GM06990 (cell line): ENCODE results near the gene SEC11C.

ENCODE experiments used
- DNase-seq: peaks from one replicate; pipeline ENCODE4 v3.0.0-alpha.2; 2011; ENCODE audit not compliant: insufficient read length; ENCODE audit errors: extremely low read depth
- H3K27me3 ChIP-seq: replicated peaks from 2 replicates; pipeline ENCODE4 v1.6.0; 2011; ENCODE audit warnings: low read length; ENCODE audit not compliant: control insufficient read depth, insufficient read depth
- H3K36me3 ChIP-seq: 2 replicates; pipeline ENCODE4 v1.5.1; 2011; ENCODE audit warnings: low read length; ENCODE audit not compliant: control insufficient read depth, insufficient read depth
- H3K4me3 ChIP-seq: replicated peaks from 2 replicates; pipeline ENCODE4 v1.5.1; 2011; ENCODE audit warnings: low read depth, mild to moderate bottlenecking, control low read depth, low read length
- TF ChIP-seq, protein P1 (sequence below): IDR thresholded peaks from 2 replicates; pipeline ENCODE4 v1.5.1; 2011; ENCODE audit warnings: low read length, control low read depth, mild to moderate bottlenecking, inconsistent platforms; ENCODE audit not compliant: insufficient read depth, poor library complexity, severe bottlenecking

Gene SEC11C

DNA sequence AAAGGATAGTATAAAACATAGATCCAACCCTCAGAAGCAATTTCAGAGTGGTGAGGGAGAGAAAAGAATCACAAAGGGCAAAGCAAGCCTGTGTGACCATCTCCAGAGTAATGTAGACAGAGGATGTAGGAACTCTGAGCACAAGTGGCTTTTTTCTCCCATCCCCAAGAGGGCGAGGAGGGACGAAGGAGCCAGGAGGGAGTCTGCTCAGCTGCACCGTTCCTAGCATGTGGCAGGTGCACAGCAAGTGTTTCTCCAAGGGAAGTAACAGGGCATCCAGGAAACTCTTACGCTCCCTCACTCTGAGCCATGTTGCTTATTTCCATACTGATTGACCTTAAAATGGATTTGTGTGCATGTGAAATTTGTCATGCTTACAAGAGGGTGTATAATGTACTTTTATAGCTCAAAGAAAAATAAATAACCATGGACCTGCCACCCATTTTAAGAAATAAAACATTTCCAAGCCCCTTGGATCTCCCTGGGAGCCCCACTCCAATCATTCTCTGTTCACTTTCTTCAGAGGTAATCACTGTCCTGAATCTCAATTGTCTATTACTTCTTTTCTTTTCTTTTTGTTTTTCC is 37.8 kb upstream of the SEC11C start:
- TF ChIP-seq, protein P1, sequence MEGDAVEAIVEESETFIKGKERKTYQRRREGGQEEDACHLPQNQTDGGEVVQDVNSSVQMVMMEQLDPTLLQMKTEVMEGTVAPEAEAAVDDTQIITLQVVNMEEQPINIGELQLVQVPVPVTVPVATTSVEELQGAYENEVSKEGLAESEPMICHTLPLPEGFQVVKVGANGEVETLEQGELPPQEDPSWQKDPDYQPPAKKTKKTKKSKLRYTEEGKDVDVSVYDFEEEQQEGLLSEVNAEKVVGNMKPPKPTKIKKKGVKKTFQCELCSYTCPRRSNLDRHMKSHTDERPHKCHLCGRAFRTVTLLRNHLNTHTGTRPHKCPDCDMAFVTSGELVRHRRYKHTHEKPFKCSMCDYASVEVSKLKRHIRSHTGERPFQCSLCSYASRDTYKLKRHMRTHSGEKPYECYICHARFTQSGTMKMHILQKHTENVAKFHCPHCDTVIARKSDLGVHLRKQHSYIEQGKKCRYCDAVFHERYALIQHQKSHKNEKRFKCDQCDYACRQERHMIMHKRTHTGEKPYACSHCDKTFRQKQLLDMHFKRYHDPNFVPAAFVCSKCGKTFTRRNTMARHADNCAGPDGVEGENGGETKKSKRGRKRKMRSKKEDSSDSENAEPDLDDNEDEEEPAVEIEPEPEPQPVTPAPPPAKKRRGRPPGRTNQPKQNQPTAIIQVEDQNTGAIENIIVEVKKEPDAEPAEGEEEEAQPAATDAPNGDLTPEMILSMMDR = no peak
- peaks cover 3% of the 10 kb centered on the region for H3K27me3 ChIP-seq
- no peak for DNase-seq
- no peak overlapping the region for H3K4me3 ChIP-seq
- H3K36me3 ChIP-seq = no peaks in the 10 kb centered on the region

DNA sequence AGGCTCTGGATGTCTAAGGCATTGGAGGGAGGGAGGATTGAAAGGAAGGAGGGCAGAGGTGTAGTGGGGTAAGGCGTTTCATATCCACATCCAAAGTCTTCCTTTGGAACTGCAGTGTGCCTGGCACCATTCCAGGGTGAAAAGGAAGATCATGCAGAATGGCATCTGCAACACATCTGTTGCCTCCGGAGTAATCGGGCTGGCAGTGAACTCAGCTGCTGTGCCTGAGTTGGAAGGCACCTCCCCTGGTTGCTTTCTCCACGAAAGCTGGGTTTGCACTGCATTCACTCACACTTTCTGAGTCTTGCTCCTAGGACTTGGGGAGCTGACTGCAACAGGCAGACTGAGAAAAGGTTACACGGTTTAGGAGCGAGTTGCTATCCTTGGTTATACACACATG is 30.3 kb upstream of the SEC11C start:
- H3K27me3 ChIP-seq = no peaks in the 10 kb centered on the region; the same call in 1 of the 2 replicates

DNA sequence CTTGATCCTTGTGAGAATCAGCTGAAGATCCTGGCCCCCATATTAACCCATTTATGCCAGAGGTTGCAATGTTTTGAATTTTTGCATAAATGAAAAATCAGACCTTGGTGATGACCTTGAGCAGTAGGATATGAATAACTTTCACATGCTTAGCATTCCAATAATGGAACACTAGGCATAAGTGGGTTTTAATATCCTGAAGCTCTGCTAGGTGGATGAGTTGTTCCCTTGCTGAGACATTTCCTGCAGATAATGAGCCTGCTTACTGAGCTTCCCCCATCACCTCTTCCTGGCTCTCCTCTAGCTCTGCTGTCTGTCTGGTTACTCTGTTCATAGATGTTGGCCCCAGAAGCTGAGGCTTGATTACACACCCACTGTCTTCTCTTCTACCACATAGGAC is 25.5 kb upstream of the SEC11C start:
- H3K27me3 ChIP-seq = no peaks in the 10 kb centered on the region; the same call in 1 of the 2 replicates
- no peak for DNase-seq
- H3K36me3 ChIP-seq = no peaks in the 10 kb centered on the region
- no peak overlapping the region for H3K4me3 ChIP-seq
- TF ChIP-seq, protein P1 = no peak

More for the DNA sequence above, 30.3 kb upstream of the SEC11C start:
- Histone ChIP-seq H3K4me3 (no peak overlapping the region), H3K36me3 (no peaks in the 10 kb centered on the region)
- DNase-seq = no peak
- TF ChIP-seq, protein P1 = no peak

DNA sequence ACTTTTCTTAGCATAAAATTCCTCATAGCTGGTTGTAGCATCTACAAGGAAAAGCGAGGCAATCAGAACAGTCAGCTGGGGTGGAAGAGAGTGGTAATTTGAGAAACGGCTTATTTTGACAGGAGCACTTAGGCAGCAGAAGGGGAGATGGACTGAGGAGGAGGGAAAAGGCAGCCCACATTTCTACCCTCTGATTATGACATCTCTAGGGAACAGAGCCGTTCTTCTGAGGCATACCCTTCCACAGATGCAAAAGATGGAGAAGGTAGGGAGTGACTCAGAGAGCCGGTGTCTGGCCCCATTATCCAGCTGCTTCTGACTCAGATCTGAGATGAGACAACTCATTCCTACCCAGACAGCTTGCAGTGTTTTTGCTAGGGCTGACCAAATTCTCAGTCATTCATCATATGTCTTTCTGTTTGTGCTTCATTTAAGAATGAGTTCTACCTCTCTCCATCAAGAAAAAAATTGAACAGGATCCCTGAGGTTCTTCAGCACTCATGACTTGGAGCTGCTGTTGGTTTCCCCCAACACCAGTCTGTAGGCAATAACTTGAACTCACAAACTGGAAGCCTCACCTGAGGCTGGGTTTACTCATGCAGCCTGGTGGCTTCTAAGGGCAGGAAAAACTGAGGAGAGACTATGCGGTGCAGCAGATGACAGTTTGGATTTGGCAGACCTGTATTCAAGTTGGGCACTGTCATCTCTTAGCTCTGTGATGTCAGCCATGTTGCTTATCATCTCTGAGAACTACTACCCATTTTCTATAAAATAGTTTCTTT is 15.9 kb upstream of the SEC11C start:
- H3K27me3 ChIP-seq = 0 out of 2 replicates have a peak, but pooled peaks cover 2% of the 10 kb centered on the region
- H3K36me3 ChIP-seq = no peaks in the 10 kb centered on the region
- no peak for DNase-seq
- no peak overlapping the region for H3K4me3 ChIP-seq
- TF ChIP-seq, protein P1 = no peak

DNA sequence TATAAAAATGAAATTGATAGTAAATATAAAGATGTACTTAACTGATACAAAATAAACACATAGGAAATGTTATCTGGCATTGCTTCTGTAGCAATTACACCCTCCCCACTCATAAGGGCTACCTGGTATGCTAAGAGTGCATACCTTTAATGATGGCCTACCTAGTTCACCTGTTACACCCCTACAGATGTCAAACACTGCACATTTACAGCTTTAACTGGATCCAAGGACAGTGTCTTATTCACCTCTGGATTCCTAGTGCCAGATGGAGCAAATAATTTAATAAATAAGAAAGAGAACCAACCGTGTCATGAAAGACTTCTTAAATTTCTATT is 15.3 kb upstream of the SEC11C start:
- H3K27me3 ChIP-seq = 0 out of 2 replicates have a peak, but pooled peaks cover 2% of the 10 kb centered on the region
- TF ChIP-seq, protein P1 = no peak
- DNase-seq = no peak
- H3K4me3 ChIP-seq = no peak overlapping the region
- no peaks in the 10 kb centered on the region for H3K36me3 ChIP-seq
